Gastrocnemius medialis (tissue), 4 donors: Measurements from ENCODE around the gene KLHL12.

Source experiments
- POLR2A ChIP-seq, 2 donors: fragments of 450-650 bp; IDR thresholded peaks; one replicate each; pipeline ENCODE4 v1.6.1; 2017; ENCODE audit warnings: antibody characterized with exemption in 2 of 2, mild to moderate bottlenecking in 2 of 2, moderate library complexity in 2 of 2
- TF ChIP-seq, protein P1 (sequence below), 5 experiments: fragments of 450-650 bp in 3 of 5; fragments of 200-600 bp in 2 of 5; sonication (generic) in 2 of 5; IDR thresholded peaks in 4 of 5; conservative IDR thresholded peaks in 1 of 5; 1 replicate in 4 of 5; 2 replicates in 1 of 5; pipeline ENCODE4 v1.5.1; 2016 to 2019; ENCODE audit warnings: antibody characterized with exemption in 5 of 5, mild to moderate bottlenecking in 3 of 5, moderate library complexity in 3 of 5

- TF ChIP-seq, protein P1, sequence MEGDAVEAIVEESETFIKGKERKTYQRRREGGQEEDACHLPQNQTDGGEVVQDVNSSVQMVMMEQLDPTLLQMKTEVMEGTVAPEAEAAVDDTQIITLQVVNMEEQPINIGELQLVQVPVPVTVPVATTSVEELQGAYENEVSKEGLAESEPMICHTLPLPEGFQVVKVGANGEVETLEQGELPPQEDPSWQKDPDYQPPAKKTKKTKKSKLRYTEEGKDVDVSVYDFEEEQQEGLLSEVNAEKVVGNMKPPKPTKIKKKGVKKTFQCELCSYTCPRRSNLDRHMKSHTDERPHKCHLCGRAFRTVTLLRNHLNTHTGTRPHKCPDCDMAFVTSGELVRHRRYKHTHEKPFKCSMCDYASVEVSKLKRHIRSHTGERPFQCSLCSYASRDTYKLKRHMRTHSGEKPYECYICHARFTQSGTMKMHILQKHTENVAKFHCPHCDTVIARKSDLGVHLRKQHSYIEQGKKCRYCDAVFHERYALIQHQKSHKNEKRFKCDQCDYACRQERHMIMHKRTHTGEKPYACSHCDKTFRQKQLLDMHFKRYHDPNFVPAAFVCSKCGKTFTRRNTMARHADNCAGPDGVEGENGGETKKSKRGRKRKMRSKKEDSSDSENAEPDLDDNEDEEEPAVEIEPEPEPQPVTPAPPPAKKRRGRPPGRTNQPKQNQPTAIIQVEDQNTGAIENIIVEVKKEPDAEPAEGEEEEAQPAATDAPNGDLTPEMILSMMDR (IDR thresholded peaks at IDR 0.05 in 4 of 5, conservative IDR thresholded peaks at IDR 0.05 in 1 of 5): no peak
- no peak for TF ChIP-seq POLR2A (IDR thresholded peaks at IDR 0.05)
These were observed 25.1 kb upstream of the KLHL12 start for GRCh38 chr1:202952099-202952498.
